NCI-H526 (cell line): ENCODE results near the gene CD8B.

ENCODE experiments used
- DNase-seq, 2 experiments: peaks; one replicate each; lab custom pipeline; 2025; lab: John Stamatoyannopoulos, UW

Gene CD8B

DNA sequence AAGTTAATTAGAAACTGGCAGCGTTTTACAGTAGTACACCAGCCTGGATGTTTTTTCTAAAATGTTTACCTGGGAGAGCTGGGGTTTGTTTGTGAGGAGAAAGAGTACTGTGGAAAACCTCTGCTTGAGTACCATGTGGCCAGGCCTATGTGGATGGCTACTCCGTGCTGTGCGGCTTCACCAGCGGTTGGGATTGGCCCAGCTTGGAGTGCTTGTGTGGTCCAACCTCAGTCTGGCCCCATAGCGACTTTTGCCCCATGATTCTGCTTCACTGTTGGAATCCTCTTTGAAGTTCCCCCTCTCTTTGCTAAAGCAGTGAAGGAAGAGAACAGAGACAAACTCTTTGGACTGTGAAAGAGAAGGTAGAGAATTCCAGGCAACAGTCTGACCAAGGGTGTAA lies 86.8 kb downstream of the CD8B start:
- no peak for DNase-seq

DNA sequence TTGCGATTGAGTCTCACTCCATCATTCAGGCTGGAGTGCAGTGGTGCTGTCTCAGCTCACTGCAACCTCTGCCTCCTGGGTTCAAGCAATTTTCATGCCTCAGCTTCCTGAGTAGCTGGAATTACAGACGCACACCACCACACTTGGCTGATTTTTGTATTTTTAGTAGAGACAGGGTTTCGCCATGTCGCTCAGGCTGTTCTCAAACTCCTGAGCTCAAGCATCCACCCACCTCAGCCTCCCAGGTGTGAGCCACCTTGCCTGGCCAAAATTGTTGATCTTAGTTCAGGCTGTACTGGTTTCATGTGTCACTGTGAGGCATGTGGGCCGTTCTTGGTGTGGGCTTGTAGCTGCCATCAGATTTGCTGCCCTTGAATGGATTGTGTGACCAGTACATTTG lies 89.1 kb downstream of the CD8B start:
- DNase-seq = no peak

DNA sequence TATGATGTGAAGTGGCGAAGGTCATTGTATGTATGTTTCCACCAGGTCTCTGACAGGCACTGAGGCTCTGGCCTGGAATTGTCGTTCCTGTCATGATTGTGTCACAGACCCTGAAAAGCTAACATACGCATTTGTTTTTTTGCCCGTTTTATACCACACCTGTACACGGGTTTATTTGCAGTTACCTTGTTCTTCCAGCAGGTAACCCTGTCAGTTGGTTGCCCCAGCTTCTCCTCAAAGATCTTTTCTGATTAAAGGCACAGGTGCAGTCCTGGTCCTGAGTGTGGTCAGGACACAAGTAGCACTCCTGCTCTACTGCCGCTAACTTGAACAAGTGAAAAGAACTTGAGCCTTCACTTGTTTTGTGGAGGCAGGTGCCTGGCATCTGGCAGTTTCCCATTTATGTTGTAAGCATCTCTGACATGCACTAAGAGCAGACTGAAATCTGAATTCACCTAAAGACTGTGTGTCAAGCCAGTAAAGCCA lies 90.8 kb downstream of the CD8B start:
- DNase-seq = no peak

DNA sequence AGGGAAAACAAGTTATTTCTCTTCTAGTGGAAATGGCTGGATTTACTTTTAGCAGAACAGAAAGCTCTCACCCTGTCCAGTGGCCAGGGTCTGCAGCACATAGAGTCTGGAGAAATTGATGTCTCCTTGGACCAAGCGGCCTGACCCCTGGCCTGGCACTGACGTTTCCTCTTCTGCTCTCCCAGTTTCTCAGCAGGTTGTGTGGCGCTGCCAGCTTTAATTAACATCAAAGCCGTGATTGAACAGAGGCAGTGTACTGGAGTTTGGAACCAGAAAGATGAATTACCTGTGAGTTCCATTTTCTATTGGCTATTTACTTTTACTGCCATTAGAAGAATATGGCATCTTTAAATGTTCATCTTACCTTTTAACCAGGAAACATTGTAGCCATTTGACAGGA lies 91.8 kb downstream of the CD8B start:
- no peak for DNase-seq

DNA sequence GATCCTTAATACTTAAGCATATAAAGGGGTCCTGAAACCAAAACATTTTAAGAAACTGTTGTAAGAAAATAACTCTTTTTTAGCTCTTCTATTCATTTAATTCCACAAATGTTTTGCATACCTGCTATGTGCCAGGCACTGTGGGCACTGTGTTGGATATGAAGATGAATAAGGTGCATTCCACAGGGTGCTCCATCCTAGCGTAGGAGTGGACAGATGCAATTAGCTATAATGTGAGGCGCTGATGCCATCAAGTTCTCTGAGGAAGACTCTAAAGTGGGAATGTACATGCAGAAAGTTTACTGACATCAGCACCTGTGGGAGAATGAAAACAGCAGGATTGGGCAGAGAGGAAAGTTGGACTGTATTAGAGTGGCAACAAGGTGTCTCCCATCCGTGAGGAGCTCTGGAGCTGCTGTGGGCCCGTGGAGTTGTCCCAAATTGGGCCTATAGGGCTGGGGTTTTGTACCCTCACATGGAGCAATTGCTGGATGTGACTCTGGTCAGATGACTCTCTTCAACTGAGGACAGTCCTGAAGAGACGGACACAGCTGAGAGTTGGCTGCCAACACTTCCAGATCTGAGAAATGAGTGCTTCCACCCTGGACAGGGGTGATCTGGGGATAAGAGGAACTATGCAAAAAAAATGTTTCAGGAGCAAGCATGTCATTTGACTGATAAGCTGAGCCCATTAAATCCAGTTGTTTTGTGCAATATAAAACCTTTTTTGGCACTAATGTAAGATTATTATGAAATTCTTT lies 93.3 kb downstream of the CD8B start:
- no peak for DNase-seq
